GM12801 (cell line): Measurements from ENCODE around the gene CACNA1C.

Source experiments
- CTCF ChIP-seq: IDR thresholded peaks from one replicate; pipeline ENCODE4 v1.5.1; 2011; ENCODE audit warnings: control low read depth; ENCODE audit not compliant: insufficient read length; ENCODE audit errors: extremely low read depth

CACNA1C gene

GRCh38 chr12:2163177-2163941, 110.6 kb downstream of the CACNA1C start:
- TF ChIP-seq CTCF, result no peak

- no peak for TF ChIP-seq CTCF
These were observed 112.2 kb downstream of the CACNA1C start for GRCh38 chr12:2165021-2165420.

- no peak for TF ChIP-seq CTCF
These were observed 113.1 kb downstream of the CACNA1C start for GRCh38 chr12:2165927-2166326.

GRCh38 chr12:2166696-2167095, 113.9 kb downstream of the CACNA1C start:
- no peak for TF ChIP-seq CTCF

- TF ChIP-seq CTCF, result no peak
These were observed 114.4 kb downstream of the CACNA1C start for GRCh38 chr12:2167231-2167630.

GRCh38 chr12:2168808-2169207, 116.0 kb downstream of the CACNA1C start:
- no peak for TF ChIP-seq CTCF

GRCh38 chr12:2169489-2169888, 116.7 kb downstream of the CACNA1C start:
- TF ChIP-seq CTCF, result no peak

GRCh38 chr12:2169940-2170339, 117.2 kb downstream of the CACNA1C start:
- no peak for TF ChIP-seq CTCF
